Dedifferentiated amniotic fluid mesenchymal stem cell (primary cell): ENCODE measurements around the gene CNOT9.

Source experiments
- DNase-seq: peaks from one replicate; pipeline ENCODE4 v3.0.0-alpha.2; 2016; ENCODE audit errors: extremely low spot score

The CNOT9 gene

DNA sequence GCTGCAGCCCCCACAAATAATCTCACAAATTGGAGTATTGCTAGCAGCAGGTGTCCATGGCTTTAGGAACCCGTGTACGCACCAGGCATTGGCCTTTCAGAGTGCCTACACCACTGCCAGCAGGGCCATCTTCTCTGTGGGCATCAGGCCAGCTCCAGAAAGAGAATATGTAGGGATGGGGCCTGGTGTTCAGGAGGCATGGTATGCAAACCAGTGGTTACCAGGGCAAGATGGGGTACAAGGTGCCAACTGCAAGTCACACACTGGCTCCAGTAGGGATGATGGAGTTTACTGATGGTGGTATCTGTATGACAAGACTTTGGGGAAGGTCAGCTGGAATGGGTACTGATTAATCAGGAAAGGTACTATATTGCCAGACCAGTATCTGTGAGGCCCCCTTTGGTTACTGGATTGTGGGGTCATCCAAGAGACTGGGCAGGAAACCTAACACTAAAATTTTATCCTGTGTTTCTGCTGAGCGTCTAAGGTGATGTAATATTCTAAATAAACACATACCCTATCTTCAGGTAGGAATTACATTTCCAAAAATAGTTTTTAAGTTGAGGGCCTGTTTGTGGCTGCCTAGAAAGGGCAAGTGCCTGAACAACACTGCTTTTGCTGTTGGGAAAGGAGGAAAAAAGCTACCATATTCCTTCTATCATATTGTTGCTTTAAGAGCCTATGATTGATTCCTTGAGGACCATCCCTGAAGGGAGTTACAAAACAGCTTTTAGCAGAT lies 9.0 kb downstream of the CNOT9 start:
- DNase-seq: no peak

DNA sequence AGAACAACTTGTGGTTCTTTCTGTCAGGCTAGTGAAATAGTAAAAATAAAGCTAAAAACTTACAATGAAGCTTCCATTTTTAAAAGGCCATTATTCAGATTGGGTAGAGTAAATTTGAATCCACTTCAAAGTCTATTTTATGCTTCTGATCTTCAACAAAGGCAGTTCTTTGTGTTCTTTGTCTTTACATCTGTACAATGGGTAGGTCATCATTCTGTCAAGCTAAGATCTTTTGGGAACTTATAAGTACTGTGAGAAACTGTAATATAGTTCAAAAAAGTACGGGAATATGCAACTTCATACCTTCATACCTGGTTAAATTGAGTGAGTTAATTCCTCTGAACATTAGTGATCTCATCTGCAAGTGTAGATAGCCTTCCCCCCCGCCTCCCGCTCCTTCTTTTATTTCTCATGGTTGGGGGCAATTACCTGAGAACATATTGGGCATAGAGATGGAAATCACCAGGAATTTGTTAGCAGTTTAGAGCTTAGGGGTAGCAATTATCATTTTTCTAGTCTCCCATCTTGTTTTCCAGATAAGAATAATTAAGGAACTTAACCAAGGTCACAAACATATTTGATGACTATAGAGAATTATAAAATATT lies 9.7 kb downstream of the CNOT9 start:
- DNase-seq: no peak

DNA sequence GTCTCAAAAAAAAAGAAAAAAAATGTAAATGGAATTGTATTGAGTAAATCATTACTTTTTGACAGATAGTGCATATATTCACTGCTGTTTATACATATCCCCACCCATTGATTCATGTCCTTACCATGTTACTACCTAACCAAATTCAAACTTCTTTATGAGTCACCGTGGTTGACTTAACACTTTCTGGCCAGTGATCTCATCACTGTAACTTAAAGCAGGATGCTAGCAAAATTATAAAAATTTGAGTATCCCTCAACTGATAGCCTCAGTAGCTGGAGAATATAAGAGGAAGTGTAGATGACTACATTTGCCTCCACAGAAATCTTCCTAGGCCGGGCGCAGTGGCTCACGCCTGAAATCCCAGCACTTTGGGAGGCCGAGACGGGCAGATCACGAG lies 13.4 kb downstream of the CNOT9 start:
- no peak for DNase-seq

DNA sequence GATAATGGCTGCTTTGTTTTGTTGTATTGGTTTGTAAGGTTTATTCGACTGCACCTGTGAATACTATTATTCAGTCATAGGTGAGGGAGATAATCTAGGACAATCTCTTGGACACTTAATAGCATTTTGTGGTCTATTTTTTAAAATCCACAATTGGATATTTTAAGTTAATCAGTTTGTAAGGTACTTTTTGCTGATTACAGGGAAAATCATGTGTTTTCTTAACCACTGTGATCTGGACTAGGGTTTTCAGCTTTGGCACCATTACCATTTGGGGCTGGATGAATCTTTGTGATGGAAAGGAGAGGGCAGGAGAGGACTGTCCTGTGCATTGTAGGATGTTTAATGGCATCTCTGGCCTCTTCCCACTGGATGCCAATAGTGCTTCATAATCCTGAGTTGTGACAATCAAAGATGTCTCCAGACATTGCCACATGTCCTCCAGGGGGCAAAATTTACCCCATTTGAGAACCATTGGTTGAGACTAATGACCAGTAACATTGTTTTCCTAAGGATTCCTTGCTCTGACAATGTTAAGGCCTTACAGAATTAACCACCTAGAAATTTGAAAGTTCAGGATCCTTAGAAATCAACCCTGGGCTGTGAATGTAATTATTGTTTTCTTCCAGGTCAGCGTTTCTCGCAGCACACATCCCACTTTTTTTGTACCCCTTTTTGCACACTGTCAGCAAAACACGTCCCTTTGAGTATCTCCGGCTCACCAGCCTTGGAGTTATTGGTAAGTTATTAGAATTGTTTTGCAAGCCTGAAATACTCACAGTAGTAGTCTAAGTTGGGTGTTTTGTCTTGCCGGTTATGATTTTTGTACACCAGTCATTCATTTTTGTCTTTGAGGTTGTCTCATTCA lies 15.6 kb downstream of the CNOT9 start:
- DNase-seq: no peak

DNA sequence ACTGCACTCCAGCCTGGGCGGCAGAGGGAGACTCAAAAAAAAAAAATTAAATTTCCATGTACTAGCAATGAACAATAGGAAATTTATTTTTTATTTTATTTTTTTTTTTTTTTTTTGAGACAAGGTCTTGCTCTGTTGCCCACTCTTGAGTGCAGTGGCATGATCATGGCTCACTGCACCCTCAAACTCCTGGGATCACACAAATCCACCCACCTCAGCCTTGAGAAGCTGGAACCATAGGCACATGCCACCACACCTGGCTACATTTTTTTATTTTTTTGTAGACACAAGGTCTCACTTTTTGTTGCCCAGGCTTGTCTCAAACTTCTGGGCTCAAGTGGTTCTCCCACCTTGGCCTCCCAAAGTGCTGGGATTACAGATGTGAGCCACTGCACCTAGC lies 16.9 kb downstream of the CNOT9 start:
- no peak for DNase-seq

DNA sequence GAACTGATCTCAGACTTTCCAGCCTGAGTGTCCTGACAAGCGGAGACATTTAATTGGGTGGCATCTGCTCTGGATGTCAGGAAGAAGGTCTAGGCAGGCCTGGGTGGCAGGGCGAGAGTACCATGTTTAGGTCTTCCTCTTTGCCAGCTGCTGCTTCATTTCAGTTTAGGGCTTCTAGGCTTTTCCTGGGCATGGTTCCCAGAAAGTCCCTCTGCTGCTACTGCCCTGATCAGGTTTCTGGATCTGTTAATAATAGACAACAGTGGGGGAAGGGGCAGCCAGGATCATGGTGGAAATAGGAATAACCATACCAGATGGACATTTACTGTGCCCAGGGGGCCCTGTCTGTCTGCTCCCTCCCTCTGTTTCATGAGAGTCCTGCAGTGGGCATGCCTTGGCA lies 36.8 kb downstream of the CNOT9 start:
- peak; percentile 76 for DNase-seq

DNA sequence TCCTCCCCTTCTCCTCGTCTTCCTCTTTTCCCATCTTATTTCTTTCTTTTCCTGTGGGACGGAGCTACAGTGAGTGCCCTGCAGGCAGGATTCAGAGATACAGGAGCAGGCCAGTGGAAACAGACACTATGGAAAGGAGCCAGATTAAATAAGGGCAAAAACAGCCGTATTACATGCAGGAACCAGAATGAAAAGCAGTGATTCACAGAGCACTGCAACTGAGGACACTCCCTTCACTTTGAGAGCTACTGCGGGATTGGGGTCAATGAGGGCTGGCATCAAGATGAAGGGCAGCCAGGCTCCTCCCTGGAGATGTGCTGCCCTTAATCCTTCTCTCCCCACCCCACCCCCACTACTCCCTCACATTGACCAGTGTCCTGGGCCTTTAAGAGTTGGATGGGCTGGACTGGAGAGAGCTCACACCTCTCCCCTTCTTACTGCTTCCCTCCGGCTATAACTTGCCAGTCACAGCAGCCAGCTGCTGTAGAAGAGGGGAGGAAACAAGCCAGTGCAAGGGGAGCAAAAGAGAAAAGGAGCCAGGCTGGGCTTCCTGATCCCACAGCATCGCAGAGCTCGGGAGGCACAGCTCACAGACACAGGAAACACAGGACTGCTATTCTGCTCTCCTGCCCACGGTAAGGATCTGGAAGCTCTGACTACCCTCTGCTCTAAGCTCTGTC lies 38.9 kb downstream of the CNOT9 start, which contains the start of gene PLCD4:
Gene PLCD4, plus strand, starts transcription at position 464 of the 680 bp plus-strand sequence. CDS start 7,841 bp downstream, outside the sequence.
- peak; percentile 85 for DNase-seq

DNA sequence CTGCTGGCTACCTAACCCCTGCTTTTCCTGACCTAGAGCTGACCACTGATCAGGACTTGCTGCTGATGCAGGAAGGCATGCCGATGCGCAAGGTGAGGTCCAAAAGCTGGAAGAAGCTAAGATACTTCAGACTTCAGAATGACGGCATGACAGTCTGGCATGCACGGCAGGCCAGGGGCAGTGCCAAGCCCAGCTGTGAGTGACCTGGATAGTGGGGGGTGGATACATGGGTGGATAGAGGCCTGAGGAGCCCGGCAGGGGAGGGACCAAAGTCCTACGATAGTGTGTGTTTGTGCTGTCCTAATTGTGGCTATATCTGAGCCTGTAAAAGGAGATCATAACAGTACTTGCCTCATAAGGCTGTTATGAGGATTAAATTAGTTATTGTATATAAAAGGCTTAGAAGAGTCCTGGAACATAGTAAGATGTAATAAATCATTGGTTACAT lies 47.3 kb downstream of the CNOT9 start:
- DNase-seq: no peak

DNA sequence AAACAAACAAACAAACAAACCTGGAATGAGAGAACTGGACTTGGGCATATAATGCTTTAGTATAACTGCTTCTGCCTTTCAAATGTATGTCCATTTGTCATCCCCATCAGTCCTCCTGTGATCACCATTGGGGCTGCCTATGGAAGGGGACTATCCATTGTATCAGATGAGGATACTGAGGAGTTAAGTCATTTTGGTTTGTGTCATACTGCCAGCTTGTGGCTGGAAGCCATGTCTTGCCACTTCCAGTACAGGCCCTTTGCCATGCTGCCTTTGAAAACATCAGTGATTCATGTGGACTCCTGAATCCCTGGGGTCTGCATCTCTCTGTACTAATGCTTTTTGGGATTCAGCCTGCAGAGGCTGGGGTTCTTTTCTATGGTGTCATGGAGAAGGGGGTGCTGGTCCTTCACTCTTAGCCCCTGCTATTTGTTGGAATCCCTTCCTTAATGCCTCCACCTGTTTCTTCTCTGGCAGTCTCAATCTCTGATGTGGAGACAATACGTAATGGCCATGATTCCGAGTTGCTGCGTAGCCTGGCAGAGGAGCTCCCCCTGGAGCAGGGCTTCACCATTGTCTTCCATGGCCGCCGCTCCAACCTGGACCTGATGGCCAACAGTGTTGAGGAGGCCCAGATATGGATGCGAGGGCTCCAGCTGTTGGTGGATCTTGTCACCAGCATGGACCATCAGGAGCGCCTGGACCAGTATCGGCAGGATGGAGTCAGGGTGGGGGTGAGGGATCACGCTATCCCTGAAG lies 49.6 kb downstream of the CNOT9 start:
- no peak for DNase-seq

DNA sequence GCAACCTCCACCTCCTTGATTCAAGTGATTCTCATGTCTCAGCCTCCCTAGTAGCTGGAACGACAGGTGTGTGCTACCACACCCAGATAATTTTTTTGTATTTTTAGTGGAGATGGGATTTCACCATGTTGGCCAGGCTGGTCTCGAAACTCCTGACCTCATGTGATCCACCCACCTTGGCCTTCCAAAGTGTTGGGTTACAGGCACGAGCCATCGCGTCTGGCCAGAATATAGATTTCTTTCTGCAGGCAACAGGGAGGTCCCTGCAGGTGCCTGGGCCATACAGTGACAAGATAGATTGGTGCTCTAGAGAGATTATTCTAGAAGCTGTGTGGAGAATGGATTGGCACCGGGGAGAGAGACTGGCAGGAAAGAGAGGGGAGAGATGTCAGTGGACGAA lies 52.4 kb downstream of the CNOT9 start:
- DNase-seq: no peak

DNA sequence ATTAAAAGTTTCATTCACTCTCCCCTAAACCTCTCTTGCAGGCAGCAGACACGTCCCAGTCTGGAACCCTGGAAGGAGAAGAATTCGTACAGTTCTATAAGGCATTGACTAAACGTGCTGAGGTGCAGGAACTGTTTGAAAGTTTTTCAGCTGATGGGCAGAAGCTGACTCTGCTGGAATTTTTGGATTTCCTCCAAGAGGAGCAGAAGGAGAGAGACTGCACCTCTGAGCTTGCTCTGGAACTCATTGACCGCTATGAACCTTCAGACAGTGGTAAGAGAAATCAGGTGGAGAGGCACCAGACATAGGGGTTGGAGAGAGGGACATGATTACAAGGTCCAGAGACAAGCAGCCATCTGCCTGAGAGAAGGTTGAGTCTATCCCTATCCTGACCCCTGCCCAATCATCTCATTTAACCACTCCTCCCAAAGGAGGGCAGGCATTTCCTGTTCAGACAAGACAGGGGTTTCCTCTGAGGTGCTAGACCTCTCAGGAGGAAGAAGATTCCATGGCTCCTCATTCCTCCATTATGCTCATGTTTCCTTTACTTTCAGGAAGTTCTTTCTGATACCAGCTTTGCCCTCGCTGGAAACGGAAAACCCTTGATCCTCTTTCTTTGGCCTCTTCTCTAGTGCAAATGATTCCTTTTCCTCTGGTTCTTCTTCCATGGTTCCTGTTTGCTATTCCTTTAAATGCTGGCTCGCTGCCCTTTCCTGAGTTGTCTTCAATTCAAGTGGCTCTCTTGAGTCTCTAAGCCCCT lies 54.1 kb downstream of the CNOT9 start:
- no peak for DNase-seq

DNA sequence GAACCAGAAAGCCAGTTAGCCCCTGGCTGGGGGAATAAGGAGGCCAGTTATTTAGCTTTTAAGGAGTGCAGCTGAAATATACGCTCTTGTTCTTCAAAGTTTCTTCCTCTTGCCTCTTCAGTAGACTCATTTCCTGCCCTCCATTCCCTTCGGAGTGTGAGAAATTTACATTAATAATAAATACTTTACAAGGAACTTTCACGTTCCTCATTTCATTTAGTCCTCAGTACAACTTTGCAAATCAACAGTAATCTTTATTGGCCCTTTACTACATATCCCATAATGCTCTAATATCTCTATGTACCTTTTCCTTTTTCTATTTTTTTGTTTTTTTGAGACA lies 54.7 kb downstream of the CNOT9 start:
- DNase-seq: no peak

DNA sequence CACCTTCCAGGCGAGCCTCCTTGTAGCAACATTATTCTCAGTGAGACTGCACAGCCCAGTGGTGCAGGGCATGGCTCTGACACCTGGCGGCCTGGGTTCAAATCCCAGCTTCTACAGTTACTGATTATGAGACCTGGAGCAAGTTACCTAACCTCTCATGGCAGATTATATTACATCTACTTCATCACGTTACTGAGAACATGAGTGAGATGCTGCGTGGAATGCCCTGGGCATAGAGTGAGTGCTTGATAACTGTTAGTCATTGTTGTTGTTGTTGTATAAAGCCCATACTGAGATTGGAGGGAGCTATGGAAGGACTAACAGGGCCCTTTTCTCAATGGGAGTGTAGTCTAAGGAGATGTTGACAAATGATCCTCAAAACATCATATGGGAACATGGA lies 57.7 kb downstream of the CNOT9 start:
- DNase-seq: no peak

DNA sequence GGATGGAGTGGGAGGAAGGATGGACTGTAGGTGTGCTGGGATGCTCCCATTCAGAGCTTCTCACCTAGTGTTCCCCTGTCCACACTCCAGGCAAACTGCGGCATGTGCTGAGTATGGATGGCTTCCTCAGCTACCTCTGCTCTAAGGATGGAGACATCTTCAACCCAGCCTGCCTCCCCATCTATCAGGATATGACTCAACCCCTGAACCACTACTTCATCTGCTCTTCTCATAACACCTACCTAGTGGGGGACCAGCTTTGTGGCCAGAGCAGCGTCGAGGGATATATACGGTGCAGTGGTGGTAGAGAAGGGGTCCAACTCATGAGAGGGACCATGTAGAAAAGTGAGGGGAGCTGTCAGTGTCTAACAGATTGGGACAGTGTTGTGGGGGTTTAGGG lies 59.3 kb downstream of the CNOT9 start:
- no peak for DNase-seq

DNA sequence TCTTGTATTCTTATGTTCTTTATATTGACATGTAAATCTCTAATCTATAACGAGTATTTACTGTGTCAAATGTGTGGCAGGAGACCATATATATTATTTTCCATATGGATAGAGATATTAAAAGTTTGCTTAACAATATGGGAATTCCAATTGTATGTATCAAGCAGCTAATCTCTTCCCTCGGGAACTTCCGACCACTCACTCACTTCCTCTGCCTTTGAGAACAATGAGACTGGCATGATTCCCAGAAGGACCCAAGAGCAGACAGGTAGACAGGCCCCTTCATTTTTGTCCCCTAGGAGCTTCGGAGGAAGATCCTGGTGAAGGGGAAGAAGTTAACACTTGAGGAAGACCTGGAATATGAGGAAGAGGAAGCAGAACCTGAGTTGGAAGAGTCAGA lies 63.2 kb downstream of the CNOT9 start:
- no peak for DNase-seq

DNA sequence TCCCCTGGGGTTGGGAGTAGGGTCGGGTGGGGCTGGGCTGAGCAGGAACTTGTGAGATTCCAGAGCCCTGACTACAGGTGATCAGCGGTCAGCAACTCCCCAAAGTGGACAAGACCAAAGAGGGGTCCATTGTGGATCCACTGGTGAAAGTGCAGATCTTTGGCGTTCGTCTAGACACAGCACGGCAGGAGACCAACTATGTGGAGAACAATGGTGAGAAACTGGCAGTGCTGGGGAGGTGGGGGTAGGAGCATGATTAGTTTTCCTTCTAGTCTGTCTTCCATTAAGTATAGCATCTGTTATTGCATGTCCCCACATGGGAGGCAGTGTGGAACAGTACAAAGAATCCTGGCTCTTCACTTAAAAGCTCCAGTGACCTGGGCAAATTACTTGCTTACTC lies 67.1 kb downstream of the CNOT9 start:
- DNase-seq: no peak

DNA sequence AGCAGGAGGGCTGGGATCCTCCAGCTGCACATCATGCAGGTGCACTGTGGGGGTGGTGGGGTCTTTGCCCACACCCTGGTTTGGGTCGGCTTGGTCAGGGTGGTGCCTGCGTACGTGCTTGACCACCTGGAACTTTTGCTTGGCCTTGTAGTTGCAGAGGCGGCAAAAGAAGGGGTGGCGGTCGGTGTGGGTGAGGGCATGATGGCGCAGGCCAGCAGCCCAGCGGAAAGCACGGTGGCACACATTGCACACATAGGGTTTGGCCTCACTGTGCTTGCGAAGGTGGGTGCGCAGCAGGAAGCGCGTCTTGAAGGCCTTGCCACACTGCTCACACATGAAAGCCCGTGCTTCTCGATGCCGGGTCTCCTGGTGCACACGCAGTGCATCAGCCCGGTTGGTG lies 69.7 kb downstream of the CNOT9 start:
- DNase-seq: no peak

DNA sequence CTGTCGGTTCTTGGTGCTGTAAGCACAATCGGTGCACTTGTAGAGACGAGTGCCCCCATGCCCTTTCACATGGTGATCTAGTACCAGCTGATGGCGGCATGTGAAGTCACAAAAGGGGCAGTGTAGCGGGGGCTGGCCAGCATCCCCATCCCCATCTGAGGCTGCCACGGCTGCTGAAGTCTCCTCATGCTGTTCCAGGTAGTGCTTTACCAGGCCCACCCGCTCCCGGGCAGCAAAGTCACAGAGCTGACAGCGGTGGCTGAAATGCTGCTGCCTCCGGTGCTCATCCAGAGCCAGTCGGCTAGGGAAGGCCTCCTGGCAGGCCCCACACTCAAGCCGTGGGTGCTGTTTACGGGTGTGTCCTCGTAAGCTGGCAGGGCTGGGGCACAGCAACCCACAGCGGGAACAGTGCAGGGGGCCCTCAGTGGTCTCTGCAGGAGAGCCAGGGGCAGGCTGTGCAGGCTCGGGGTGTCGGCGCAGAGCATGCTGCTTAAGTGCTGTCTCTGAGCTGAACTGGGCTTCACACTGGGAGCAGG lies 73.5 kb downstream of the CNOT9 start:
- DNase-seq: no peak

DNA sequence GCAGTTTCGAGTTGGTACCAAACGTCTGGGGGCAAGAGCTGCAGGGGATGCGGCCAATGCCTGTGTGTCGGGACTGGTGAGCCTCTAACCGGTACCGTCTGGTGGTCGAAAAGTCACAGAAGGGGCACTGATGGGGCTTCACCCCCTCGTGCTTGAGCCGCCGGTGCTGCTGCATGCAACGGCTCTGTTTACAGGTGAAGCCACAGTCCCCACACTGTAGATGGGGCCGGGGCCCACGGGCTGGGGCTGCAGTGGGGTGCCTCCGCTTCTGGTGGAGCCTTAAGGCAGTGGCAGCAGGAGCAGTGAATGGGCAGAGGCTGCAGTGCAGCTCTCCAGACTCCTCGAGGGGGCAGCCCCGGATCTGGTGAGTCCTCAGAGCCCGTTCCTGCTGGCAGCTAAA lies 74.1 kb downstream of the CNOT9 start:
- no peak for DNase-seq

DNA sequence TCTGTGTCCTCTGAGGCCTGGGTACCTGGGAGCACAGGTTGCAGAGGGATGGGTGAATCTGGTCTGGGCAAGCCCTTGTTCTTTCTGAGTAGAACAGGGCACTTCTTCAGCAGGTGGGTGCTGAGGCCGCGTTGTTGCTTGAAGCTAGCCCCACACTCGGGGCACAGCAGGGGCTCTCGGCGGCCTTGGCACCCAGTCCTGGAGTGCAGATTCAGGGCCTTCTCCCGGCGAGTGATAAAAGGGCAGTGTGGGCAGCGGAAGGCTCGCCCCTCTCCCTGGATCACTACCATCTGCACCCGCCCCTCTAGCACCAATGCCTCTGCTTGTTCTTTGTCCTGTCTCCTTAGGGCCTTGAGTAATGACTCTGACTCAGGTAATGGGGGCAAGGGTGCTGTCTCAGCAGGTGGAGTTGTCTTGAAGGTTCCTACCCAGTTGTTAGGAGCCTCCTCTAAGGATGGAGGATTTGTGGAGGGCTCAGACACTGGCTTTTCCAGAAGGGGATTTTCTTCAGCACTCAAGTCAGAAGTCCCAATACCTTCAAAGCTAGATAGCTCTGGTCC lies 75.2 kb downstream of the CNOT9 start:
- DNase-seq: no peak
